HG03378 (cell line): ENCODE data around the gene PET117.
"Not testable (repeated sequence)": the region's sequence is repeated elsewhere in the genome, so short reads cannot be mapped to it uniquely, and the experiment has no call there.

ENCODE experiments used
- ATAC-seq: cut with Tn5 transposase; IDR thresholded peaks from one replicate; pipeline ENCODE4 v1.9.1; 2021; ENCODE audit warnings: mild to moderate bottlenecking, moderate library complexity; ENCODE audit not compliant: unreplicated experiment

The PET117 gene

DNA sequence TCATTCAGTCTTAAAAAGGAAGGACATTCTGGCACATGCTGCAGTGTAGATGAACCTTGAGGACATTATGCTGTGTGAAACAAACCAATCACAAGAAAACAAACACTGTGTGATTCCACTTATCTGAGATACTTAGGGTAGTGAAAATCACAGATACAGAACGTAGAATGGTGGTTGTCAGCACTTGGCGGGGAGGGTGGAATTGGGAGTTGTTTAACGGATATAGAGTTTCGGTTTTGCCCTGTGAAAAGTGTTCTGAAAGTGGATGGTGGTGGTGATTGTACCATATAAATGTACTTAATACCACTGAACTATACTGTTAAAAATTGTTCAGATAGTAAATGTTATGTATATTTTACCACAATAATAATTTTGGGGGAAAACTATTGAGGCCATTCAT, 18.4 kb downstream of the PET117 start:
- ATAC-seq, result no peak

DNA sequence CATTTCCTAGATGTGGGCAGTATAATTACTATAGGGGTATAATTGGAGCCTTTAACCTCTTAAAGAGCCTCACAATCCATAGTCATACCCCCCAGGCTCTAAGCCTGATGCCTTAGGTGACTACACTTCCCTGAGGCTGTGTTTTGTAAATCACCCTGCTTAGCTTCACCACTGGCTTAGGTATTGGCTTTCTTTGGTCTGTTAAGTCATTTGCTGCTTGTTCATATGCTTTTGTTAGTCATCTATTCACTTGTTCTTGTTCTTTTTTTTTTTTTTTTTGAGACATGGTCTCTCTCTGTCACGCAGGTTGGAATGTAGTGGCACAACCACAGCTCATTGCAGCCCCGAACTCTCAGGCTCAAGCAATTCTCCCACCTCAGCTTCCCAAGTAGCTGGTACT, 26.7 kb downstream of the PET117 start:
- no peak for ATAC-seq

DNA sequence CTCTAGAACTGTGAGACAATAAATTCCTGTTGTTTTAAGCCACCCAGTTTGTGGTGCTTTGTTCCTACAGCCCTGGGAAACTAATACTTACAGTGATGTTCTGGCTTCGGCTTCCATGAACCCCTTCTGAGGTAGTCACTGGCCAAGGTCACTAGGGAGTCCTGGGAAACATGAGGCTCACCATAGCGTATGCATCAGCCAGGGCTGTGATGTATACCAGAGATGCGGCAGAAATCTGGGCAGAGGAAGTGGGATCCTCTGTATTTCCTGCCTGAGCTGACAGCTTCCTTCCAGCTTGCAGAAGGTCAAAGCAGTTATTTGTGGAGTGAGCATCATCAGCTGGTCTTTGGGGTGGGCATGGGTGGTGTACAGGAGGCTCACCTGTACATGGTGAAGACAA, 27.9 kb downstream of the PET117 start:
- no peak for ATAC-seq

DNA sequence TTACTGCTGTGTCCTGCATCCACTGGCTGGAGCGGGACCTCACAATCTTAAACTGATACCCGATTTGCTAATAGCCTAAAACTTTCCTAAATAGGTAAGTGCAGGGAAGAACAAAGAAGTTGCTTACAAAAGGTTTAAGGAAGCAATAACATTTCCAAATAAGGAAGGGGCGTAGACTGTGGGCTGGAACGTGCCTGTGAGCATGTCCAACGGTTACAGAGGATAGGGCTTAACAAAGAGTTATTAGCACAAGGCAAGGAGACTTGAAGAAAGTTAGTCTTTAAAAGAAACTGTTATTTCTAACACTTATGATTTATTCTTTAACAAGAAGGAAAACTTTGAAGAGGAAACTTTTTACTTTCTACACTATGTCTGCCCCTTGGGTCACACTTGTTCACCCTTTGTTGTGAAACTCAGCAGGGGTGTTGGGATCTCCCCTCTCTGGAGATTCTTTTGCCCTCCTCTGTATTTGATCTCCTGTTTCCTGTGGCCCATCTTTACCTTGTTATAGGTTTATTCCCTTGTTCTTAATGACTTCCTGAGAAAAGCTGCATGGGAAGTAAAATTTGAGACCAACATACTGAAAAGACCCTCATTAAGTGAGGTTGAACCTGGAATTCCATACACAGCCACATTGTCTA, 28.7 kb downstream of the PET117 start:
- ATAC-seq, result no peak

DNA sequence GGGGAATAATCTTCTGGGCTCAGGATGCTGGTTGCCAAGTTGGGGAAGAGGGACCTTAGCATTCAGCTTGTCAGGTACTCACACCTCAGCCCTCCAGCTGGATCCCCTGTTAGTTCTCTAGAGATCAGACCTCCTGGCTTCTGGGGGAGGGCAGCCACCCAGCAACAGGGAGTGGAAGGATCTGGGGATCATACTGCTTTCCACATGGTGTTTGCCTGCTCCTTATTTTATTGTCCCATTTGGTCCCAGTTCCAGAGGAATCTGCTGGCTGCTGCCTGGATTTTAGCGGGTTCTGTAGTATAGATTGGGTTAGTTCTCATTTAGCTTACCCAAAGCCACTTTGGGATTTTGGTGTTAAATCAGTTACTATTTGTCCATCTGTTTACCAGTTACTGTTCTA, 29.3 kb downstream of the PET117 start:
- ATAC-seq, result no peak

DNA sequence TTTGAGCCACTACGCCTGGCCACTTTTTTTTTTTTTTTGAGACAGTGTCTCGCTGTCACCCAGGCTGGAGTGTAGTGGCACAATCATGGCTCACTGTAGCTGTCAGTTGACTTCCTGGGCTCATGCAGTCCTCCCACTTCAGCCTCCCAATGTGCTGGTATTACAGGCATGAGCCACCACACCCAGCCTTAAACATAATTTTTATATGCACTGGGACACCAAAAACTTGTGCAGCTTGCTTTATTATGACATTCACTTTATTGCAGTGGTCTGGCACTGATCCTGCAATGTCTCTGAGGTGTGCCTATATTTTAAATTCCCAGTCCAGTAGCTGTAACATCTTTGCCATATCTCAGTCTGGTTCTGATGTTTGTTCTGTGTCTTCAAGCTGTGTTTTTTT, 34.7 kb downstream of the PET117 start:
- ATAC-seq, result no peak

DNA sequence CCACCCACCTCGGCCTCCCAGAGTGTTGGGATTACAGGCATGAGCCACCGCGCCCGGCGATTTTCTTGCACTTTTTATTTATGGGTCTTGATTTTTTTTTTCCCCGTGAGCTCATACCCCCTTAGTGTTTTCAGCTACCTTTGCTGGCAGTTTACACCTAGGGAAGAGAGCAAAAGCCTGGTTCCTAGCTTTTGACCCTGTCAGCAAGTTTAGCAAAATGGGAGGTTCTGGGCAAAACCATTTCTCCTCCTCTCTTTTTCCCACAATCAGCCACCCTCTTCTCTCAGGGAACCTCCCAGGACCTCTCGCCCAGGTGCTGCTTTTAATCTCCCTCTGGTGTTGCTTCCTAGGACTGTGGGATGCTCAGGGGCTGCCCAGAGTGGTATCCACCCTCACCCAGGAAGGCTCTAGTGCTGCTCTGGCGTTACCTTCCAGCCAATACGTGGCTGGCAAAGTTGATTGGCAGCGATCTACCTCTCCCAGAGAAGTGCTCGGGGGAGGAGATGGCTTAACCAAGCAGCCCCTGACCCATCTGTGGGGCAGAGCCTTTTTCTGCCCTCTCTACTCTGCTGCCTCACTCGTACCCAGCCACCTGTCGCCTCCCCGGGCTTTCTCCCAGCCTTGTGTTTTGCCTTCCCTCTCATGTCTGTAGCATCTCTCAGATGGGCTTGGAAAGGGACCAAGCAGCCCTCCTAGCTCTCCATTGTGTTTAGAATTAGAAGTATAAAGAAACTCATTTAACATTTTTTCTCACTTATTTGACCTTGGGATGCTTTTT, 37.4 kb downstream of the PET117 start:
- no peak for ATAC-seq

DNA sequence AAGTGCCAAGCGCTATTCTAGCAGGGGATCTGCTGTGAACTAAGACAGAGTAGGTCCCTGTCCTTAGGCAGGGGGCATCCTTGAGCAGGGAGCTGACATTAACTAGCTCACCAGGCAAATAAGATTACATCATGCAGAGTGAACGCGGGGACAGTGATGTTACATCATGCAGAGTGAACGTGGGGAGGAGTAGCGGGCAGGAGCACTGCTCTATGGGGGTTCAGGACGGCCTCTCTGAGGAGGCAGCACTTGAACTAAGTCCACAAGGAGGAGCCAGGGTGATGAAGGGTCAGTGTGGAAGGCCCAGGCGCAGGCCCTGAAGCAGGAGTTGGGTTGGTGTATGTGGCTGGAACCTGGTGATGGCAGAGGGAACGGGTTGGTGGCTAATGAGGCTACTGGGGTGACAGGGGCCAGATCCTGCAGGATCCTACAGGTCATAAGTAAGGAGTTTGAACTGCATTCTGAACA, 38.7 kb downstream of the PET117 start:
- no peak for ATAC-seq

DNA sequence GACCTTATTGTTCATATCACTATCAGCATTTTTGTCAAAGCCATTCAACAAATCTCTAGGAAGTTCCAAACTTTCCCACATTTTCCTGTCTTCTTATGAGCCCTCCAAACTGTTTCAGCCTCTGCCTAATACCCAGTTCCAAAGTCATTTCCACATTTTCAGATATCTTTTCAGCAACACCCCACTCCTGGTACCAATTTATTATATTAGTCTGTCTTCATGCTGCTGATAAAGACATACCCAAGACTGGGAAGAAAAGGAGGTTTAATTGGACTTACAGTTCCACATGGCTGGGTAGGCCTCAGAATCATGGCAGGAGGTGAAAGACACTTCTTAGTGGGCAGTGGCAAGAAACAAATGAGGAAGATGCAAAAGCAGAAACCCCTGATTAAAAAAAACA, 42.7 kb downstream of the PET117 start:
- not testable (repeated sequence) for ATAC-seq

DNA sequence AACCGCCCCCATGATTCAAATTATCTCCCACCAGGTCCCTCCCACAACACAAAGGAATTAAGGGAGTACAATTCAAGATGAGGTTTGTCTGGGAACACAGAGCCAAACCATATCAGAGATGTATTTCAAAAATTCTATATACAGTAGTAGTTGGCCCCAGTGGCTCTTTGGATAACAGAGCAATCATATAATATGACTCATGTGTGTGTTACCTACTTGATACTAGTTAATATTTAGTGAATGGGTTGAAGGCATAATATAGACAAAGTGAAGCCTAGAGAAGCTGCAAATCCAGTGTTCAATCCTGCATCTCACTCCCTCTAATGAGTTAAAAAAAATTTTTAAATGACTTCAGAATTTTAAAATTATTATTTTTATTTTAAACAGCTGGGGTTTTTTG, 43.2 kb downstream of the PET117 start:
- no peak for ATAC-seq

DNA sequence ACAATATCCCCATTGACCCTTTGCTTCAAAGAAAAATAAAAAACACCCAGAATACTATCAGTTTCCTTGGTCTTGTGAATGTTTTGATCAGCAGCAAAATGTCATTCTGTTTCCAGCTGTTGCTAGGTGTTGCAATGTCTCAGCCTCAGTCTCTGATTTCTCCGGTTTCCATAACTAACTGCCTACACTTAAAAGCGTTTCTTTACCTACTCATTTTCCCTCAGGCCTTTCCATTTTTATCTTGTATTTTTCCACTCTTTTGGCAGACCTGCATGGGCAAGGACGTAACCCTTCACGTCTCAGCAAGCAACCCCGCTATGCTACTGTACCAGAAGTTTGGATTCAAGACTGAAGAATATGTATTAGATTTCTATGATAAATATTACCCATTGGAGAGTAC, 49.4 kb downstream of the PET117 start:
- no peak for ATAC-seq

DNA sequence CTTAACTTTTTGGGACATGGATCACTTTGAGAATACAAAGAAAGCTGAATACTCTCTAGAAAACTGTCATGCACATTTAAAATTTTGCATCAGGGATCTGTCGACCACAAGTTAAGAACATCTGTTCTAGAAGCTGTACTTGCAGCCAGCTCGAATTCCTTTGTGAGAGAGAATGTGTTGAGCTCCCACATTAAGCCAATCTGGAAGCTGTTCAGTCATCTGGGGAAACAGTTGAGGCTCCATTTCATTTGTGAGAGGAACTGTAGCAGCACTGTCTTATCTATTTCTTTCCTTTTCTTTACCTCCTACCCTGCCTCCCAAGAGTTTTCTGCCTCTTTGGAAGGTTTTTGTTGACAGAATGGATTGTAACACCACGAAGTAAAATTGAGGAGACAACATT, 50.8 kb downstream of the PET117 start:
- no peak for ATAC-seq

DNA sequence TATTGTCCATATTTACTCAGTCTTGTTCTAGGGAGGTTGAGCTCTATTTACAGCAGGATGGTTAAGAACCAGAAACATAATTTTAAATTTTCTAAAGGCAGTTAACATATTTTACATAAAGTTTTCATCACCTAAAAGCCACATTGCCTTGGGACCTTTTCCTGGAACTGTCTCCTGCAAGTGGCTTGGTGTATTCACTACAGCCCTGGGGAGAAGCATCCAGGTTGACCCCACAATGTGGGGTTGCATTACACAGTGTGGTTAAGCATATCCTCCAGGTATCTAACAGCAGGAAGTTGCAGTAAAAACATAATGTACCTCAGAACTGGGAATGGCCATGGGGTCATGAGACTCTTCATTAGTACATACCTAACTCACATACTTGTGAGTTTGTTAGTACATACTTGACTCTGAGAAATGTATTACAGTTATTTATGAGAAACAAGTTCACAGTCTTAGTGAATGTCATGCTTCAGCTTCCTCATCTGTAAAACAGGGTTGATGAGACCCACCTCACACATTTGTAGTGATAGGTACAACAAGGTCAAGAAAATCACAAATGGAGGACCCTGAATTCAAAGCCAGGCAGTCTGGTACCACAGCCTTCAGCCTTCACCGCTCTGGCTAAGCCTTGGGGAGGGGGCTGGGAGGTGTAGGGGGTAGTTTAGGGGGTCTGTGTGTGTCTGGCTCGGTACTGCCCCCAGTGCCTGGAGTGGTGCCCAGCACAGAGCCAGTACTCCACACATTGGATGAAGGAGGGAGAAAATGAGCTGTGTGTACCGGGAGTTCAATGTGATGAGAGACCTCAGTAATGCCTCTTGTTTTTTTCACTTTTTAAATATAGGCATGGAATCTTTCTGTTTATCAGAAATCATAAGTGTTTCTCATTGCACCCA, 52.9 kb downstream of the PET117 start:
- no peak for ATAC-seq

DNA sequence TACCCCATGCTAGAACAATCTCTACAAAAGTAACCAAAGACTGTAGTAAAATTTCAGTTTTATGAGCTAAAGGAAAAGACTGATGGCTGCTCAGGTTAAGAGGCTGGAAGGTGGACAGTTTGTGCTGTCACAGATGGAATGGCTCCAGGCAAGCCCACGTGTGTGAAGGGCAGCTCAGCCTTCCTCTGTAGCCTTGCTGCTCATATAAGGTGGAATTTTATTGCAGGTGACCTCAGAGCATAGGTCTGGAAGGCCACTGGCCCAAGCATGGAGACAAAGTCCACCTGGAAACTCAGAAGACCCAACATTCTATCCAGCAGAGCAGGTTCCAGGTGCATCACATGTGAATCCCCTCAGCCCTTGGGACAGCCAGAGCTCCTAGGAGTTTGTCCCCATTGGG, 53.6 kb downstream of the PET117 start:
- no peak for ATAC-seq
